ENCODE results near the gene SMURF1.

Gene SMURF1

DNA sequence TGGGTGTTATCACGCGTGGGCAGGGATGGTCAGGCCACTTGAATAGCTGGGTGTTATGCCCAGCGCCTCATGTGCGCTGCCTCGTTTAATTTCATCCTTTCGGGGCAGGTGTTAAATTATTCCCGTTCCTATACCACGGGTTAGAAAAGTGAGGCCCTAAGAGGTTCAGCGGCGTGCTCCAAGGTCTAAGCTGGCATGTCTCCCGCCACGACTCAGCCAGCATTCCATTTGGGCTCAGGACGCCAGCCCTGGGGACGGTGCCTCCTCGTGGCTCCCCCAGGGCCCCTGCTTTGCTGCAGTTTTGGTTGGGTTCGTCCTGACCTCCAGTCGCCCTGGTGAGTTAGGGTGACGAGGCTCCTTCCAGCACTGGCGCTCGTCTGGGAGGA, 141.1 kb downstream of the SMURF1 start:
- no peak for DNase-seq

GRCh38 chr7:99002148-99002826, 141.6 kb downstream of the SMURF1 start:
- no peak for DNase-seq

DNA sequence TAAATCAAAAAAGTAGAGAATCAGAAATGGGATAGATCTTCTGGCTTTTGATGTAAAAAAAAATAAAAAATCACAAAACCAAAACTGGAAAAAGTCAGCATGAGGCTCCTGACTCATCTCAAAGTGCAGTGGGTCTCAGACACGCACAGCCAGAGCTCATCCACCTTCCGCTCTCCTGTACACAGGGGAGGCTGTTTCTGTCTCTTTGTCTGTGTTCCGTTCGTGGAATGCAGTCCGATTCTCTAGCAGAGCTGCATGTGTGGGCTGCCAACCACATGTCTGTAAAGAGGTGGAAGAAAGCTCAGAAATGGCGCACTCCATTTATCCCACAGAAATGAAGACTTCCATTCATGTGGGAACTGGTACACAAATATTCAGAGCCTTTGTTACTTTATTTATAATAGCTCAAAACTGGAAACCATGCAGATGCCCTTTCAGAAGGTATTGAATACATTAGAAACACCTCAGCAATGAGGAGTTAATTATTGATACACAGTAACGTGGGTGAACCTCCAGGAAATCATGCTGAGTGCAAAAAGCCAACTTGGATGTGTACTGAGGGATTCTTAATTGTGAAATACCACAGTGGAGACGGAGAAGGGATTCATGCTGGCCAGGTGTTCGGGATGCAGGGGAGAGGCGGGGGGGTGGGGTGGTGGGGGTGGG, 142.3 kb downstream of the SMURF1 start:
- DNase-seq = no peak

- DNase-seq = no peak
These were observed 142.9 kb downstream of the SMURF1 start for GRCh38 chr7:99000904-99001465.

- no peak for DNase-seq
These were observed 143.6 kb downstream of the SMURF1 start for GRCh38 chr7:99000196-99000903.

DNA sequence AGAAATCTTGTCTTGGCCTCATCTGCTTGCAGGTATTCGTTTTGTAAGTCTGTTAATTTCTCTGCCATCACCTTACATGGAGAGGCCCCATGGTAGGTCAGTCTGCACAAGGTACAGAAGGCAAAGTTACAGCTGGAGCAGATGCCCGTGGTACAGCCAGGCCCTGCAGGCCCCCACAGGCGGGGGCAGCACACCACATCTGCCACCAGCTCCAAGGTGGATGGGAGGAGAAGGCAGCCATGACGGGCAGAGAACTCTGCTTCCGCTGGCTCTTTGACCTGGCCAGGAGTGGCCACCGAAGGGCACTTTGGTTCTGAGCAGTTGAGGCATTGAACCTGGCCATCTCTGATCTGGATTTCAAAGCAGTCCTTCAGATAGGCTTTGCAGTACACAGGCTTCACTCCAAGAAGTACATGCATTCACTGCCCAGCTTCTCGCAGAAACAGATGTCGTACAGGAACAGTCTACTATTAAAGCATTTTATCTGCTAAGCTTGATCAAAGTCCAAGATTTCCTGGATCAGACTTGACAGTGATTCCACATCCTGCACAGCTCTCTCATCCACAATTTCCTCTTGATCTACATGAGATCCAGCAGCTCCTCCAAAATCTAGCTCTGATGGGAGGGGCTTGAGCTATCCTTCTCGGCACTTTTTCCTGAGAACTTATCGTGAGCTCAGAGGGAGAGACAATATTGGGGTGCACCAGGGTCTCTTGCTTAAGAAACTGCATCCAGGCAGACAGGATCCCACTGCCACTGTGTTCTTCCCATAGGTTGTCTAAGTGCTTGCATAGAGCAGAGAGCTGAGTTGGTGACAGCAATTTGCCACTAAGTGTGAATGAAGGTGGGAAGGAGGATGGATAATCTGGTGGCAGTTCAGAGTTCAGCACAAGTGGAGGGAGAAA, 144.8 kb downstream of the SMURF1 start:
- no peak for DNase-seq

GRCh38 chr7:98997846-98998245, 146.1 kb downstream of the SMURF1 start:
- no peak for DNase-seq

DNA sequence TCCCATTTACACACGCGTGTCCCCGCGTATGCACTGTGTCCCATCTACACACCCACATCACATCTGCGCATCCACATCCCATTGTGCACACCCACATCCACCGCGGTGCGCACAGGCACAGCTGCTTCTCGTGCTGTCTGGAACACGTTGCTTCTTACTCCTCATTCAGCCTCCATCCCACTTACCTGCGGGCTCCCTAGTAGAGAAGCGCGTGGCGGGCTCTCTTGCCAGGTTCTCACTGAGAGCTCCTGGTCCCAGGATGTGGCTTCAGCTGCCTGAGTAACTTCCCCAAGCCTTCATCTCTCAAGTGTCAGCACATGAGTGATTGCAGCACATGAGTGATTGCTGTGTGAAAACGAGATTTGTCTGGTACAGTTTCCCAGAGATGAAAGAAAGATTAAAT, 147.8 kb downstream of the SMURF1 start:
- DNase-seq = no peak

GRCh38 chr7:98995523-98996149, 148.3 kb downstream of the SMURF1 start:
- DNase-seq = no peak

- DNase-seq = no peak
These were observed 148.8 kb downstream of the SMURF1 start for GRCh38 chr7:98995111-98995510.

DNA sequence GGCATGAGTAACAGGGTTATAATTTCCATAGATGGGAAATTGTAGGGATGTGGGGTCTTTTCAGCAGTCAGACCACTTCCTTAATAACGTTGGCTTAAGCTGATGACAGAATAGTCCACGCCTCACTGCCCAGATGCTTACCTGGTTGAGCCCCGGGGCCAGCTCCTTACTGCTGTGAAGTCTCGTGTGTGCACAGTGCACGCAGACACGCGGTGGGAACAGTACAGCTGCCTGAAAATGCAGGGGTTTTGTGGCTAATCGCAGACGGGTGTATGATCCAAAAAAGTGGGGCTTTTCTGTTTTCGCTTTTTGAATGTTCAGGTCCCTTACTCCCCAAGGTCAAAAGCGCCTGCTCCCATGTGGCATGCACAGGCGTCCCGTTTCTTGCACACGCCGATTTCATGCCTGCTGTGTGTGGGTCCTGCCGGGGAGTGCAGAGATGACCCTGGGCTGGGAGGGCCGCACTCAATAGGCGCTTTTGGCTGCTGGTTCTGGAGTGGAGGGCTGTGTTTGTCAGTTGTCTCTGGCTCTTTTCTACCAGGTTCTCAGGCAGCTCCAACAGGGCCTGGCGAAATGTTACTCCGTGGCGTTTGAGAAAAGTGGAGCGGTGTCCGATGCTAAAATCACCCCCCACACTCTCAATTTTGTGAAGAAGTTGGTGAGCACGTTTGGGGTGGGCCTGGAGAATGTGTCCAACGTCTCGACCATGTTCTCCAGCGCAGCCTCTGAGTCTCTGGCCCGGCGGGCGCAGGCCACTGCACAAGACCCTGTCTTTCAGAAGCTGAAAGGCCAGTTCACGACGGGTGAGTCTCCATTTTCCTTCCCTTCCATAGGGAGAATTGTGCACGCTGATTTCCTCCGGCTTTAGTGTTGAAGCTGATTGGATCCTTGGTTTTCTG, 149.6 kb downstream of the SMURF1 start:
- no peak for DNase-seq

DNA sequence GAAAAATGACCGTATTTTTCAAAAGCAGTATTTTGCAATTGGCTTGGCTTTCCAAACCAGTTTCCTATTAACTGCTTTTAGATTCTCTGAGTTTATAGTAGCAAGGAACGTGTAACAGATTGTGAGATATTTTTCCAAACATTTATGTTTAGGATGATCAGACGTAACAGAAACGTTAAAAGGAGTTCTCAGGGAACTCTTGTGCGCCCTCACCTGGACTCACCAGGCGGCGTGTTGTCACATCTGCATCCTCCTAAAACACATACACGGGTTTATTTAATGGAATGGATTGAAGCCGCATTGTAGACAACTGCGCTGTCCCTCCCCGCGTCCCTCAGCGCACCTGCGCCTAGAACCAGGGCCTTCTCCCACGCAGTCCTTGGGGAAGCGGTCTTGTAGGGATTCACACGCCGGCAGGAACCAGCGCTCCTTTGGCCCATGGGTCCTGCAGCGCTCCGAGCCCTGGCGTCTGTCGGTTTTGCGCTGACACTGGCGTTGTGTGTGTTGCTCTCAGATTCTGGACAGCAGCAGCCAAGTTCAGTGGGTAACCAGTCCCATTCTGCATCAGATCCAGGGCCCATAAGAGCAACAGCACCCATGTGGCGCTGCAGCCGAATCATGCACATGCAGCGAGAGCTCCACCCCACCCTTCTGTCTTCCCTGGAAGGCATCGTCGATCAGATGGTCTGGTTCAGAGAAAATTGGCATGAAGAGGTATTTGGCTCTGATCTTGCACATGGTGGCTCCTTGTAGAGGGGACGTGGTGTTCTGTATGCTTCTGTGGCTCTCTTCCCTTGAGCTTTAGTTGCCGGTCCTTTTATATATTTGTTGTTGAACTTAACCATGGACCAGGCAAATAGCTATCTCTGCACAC, 150.6 kb downstream of the SMURF1 start:
- DNase-seq = no peak

DNA sequence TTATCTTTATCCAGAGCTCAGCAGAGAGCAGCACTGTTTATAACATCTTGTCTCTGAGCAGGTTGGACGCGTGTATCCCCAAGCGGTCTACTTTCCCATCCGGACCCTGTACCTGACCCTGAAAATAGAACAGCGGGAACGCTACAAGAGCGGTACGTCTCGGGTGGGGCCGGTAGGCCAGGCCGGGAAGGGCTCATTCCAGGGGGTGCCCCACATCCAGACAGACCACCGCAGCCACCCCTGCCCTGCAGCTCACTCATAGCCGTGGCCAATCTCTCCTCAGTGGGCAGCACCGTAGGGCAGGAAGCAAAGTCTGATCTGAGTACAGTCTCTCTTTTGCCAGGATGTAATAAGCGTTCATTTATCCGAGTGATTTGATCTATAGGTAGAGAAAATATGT, 151.8 kb downstream of the SMURF1 start:
- no peak for DNase-seq

DNA sequence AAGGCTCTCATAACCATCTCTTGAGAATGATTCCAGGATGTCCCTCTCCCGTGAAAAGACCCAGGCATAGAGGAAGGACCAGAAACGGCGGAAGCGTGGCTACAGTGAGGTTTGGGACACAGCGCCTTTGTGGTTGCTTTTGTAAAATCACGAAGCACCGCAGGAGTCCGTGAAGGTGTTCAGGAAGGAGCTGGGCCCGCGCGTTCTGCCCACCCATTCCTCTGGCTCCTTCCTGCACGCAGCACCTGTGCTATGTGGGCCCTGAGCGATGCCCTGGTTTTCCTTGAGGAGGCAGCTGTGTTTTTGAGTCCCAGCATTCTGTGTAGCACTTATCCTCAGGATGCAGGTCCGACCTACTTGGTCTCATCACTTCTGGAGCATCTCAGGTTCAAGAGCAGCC, 152.8 kb downstream of the SMURF1 start:
- no peak for DNase-seq

GRCh38 chr7:98990356-98990755, 153.6 kb downstream of the SMURF1 start:
- no peak for DNase-seq

DNA sequence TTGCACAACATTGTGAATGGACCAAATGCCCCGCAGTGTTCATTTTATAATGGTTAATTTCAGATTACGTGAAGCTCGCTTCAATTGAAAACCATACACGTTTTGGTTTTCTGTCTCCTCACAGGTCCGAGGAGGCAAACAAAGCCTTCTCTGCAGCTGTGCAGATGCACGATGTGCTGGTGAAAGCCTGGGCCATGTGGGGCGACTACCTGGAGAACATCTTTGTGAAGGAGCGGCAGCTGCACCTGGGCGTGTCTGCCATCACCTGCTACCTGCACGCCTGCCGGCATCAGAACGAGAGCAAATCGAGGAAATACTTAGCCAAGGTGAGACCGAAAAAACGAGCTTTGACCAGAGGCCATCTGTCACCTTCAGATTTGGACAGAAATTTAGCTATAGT, 155.3 kb downstream of the SMURF1 start:
- no peak for DNase-seq

DNA sequence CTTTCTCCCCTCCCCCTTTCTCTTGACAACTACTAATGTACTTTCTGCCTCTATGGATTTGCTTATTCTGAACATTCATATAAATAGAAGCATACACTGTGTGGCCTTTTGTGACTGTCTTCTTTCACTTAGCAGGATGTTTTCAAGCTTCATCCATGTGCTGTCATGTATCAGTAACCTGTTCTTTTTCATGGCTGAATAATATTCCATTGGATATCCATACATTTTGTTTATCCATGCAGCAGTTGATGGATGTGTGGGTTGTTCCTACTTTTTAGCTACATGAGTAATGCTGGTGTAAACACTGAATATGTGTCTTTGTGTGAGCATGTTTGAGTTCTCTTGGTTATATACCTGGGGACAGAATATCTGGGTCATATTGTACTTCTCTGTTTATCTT, 158.0 kb downstream of the SMURF1 start:
- no peak for DNase-seq

DNA sequence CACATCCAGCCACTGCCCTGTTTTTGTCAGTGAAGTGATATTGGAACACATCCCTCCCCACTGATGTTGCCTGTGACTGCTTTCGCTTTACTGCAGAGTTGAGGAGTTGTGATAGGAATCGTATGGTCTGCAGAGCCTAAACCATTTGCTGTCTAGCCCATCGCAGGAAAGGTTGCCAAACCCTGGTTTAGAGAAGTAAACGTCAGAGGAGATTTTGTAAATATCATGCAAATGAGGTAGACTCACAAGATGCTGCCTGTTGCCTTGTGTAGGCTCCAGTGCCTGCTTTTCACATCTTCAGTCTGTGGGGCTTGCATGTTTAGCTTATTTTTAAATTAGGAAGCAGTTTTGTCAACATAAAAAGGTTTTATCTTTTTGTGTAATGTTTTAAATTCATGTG, 158.5 kb downstream of the SMURF1 start:
- DNase-seq = no peak

DNA sequence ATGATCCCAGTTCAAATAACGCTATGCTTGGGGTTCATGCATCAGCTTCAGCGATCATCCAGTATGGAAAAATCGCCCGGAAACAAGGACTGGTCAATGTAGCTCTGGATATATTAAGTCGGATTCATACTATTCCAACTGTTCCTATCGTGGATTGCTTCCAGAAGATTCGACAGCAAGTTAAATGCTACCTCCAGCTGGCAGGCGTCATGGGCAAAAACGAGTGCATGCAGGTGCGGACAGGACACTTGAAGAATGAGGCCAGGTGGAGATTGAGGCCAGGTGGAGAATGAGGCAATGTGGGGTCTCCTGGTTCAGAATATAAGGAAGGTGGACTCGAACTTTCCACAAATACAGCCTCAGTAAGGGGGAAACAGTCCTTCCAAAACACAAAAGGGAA, 159.8 kb downstream of the SMURF1 start:
- DNase-seq = no peak

DNA sequence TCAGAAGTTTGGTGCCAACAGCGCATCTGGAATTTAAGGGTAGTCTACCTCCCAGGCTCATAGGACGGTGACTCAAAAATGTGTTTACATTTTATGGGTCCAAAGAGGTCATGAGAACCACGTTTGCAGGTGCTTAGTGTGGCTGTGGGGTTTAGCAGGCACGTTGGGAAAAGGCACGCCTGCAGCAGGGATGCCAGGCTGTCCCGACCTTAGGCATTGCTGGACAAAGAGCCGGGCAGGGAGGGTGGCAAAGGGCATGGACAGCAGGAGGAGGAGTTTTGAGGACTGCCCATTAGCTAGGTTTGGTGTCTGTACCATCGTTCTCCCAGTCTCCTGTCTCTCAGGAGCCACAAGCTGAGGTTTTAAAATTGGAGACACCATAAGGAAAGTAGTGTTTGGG, 161.2 kb downstream of the SMURF1 start:
- DNase-seq = no peak
